ENCODE measurements around the gene PHYKPL.

PHYKPL gene

DNA sequence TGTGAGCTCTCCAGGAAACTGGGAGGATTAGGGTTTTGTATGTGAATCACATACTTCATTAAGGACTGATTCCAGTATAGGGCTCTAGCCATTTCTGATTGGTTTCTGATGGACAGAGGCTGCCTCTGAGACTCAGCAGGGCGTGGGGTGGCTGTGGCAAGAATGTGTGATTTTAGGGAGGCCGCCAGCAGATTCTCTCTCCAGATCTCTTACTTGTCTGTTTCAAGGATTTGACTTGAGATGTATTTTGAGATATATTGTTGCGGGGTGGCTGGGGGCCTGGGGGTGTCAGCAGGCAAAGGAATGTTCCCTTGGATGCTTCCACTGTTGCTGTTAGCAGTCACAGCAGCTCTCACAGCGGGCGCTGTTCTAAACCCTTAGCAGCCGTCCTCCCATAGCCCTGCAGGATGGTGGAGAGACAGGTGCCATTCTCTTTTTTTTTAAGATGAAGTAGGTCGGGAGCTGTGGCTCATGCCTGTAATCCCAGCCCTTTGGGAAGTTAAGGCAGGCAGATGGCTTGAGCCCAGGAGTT, 36.3 kb downstream of the PHYKPL start:
- Histone ChIP-seq H3K27me3 (ENCODE audit: low read length) (no peaks in the 10 kb centered on the region), H3K9ac (ENCODE audit: low read length) (no peak overlapping the region), H3K27ac (ENCODE audit: low read depth, low read length) (no peak overlapping the region), H3K9me2 (replicated peaks; ENCODE audit: insufficient read depth, low read length) (no peaks in the 10 kb centered on the region), H3K9me3 (ENCODE audit: insufficient read depth, low read length) (no peaks in the 10 kb centered on the region), H3K36me3 (ENCODE audit: low read length) (no peaks in the 10 kb centered on the region), H3K4me3 (ENCODE audit: insufficient read depth, low read length, poor library complexity, severe bottlenecking) (no peak overlapping the region), H3K79me2 (ENCODE audit: insufficient read depth, low read length) (no peaks in the 10 kb centered on the region), H4K20me1 (ENCODE audit: low read depth, low read length) (no peaks in the 10 kb centered on the region), H2AFZ (ENCODE audit: low read depth, low read length, severe bottlenecking) (no peak overlapping the region), H3K4me2 (ENCODE audit: low read depth, low read length, poor library complexity, severe bottlenecking) (no peak overlapping the region), H3F3A (ENCODE audit: insufficient read depth) (no peaks in the 10 kb centered on the region)
- TF ChIP-seq EZH2phosphoT487 (conservative IDR thresholded peaks at IDR 0.05; ENCODE audit: low read length), result no peak
- TF ChIP-seq, protein P1, sequence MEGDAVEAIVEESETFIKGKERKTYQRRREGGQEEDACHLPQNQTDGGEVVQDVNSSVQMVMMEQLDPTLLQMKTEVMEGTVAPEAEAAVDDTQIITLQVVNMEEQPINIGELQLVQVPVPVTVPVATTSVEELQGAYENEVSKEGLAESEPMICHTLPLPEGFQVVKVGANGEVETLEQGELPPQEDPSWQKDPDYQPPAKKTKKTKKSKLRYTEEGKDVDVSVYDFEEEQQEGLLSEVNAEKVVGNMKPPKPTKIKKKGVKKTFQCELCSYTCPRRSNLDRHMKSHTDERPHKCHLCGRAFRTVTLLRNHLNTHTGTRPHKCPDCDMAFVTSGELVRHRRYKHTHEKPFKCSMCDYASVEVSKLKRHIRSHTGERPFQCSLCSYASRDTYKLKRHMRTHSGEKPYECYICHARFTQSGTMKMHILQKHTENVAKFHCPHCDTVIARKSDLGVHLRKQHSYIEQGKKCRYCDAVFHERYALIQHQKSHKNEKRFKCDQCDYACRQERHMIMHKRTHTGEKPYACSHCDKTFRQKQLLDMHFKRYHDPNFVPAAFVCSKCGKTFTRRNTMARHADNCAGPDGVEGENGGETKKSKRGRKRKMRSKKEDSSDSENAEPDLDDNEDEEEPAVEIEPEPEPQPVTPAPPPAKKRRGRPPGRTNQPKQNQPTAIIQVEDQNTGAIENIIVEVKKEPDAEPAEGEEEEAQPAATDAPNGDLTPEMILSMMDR (IDR thresholded peaks at IDR 0.05; ENCODE audit: insufficient read depth, low read length, poor library complexity, severe bottlenecking), result no peak

DNA sequence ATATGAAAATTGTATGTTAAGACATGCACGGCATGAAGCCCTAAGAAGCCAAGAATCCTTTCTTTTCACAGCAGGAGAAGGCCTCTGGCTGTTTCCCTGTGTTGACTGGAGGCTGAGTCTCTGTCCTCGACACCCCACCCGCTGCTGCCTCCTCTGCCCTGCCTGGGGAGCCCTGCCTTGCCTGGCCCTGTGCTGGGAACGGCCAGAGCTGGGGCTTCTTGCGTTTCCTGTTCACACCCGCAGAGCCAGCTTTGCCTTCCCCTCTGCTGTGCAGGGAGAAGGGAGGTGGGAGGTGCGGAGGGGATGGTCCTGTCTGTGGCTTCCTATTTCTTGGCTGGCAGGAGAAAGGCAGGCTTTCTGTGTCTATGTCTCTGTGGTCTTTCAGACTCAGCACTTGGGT, 38.6 kb downstream of the PHYKPL start:
- Histone ChIP-seq H4K20me1 (ENCODE audit: low read depth, low read length) (no peaks in the 10 kb centered on the region), H3K27me3 (ENCODE audit: low read length) (no peaks in the 10 kb centered on the region), H3K9me3 (ENCODE audit: insufficient read depth, low read length) (no peaks in the 10 kb centered on the region), H3K79me2 (ENCODE audit: insufficient read depth, low read length) (no peaks in the 10 kb centered on the region), H3K4me2 (ENCODE audit: low read depth, low read length, poor library complexity, severe bottlenecking) (no peak overlapping the region), H3K36me3 (ENCODE audit: low read length) (no peaks in the 10 kb centered on the region), H3K9me2 (replicated peaks; ENCODE audit: insufficient read depth, low read length) (no peaks in the 10 kb centered on the region), H3K27ac (ENCODE audit: low read depth, low read length) (no peak overlapping the region), H3K4me3 (ENCODE audit: insufficient read depth, low read length, poor library complexity, severe bottlenecking) (no peak overlapping the region), H2AFZ (ENCODE audit: low read depth, low read length, severe bottlenecking) (no peak overlapping the region), H3K9ac (ENCODE audit: low read length) (no peak overlapping the region), H3F3A (ENCODE audit: insufficient read depth) (no peaks in the 10 kb centered on the region)
- TF ChIP-seq, protein P1 (IDR thresholded peaks at IDR 0.05; ENCODE audit: insufficient read depth, low read length, poor library complexity, severe bottlenecking), result no peak
- TF ChIP-seq EZH2phosphoT487 (conservative IDR thresholded peaks at IDR 0.05; ENCODE audit: low read length), result no peak

DNA sequence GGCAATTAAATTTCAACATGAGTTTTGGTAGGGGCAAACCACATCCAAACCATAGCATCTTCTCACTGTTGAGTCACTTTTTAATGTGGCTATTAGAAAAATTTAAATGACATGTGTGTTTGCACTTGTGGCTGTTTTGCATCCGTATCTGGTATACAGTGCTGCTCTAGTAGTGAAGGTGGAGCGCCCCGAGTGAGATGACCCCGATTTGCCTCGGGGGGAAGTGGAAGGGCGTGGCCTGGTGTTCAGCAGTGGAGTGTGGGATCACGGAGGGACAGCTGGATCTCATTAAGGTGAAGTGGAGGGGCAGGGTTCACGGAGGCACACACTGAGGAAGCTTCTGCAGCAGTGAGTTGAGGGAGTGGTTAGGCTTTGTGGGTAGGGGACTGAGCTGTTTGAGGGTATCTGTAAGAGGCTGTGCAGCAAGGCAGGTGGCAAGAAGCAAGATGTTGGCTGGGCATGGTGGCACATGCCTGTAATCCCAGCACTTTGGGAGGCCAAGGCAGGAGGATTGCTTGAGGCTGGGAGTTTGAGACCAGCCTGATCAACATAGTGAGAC, 39.3 kb downstream of the PHYKPL start:
- no peak for TF ChIP-seq EZH2phosphoT487 (conservative IDR thresholded peaks at IDR 0.05; ENCODE audit: low read length)
- TF ChIP-seq, protein P1 (IDR thresholded peaks at IDR 0.05; ENCODE audit: insufficient read depth, low read length, poor library complexity, severe bottlenecking), result no peak
- H3F3A ChIP-seq (ENCODE audit: insufficient read depth), result no peaks in the 10 kb centered on the region
- no peaks in the 10 kb centered on the region for H3K9me3 ChIP-seq (ENCODE audit: insufficient read depth, low read length)
- H3K79me2 ChIP-seq (ENCODE audit: insufficient read depth, low read length), result no peaks in the 10 kb centered on the region
- no peaks in the 10 kb centered on the region for H3K27me3 ChIP-seq (ENCODE audit: low read length)
- no peaks in the 10 kb centered on the region for H3K36me3 ChIP-seq (ENCODE audit: low read length)
- no peak overlapping the region for H3K4me2 ChIP-seq (ENCODE audit: low read depth, low read length, poor library complexity, severe bottlenecking)
- no peak overlapping the region for H3K27ac ChIP-seq (ENCODE audit: low read depth, low read length)
- no peaks in the 10 kb centered on the region for H3K9me2 ChIP-seq (replicated peaks; ENCODE audit: insufficient read depth, low read length)
- no peaks in the 10 kb centered on the region for H4K20me1 ChIP-seq (ENCODE audit: low read depth, low read length)
- H2AFZ ChIP-seq (ENCODE audit: low read depth, low read length, severe bottlenecking), result no peak overlapping the region
- no peak overlapping the region for H3K4me3 ChIP-seq (ENCODE audit: insufficient read depth, low read length, poor library complexity, severe bottlenecking)
- H3K9ac ChIP-seq (ENCODE audit: low read length), result no peak overlapping the region
